ENCODE data around the gene MYD88. TPM values are rescaled to one million over a fixed set of nuclear protein-coding genes. Genes with fewer than 3 reads are reported as not detected.
A peak's percentile ranks its signal among the peaks of the same experiment; 100 is the strongest.

MYD88 gene
- total RNA-seq, 2 donors from 2014 or later = 11.9 to 33.3 TPM

- H3K36me3 ChIP-seq (replicated peaks in 1 of 2; ENCODE audit: insufficient read depth in 1 of 2, low read depth in 2 of 2) = no peaks in the 10 kb centered on the region
- TF ChIP-seq, protein P1, sequence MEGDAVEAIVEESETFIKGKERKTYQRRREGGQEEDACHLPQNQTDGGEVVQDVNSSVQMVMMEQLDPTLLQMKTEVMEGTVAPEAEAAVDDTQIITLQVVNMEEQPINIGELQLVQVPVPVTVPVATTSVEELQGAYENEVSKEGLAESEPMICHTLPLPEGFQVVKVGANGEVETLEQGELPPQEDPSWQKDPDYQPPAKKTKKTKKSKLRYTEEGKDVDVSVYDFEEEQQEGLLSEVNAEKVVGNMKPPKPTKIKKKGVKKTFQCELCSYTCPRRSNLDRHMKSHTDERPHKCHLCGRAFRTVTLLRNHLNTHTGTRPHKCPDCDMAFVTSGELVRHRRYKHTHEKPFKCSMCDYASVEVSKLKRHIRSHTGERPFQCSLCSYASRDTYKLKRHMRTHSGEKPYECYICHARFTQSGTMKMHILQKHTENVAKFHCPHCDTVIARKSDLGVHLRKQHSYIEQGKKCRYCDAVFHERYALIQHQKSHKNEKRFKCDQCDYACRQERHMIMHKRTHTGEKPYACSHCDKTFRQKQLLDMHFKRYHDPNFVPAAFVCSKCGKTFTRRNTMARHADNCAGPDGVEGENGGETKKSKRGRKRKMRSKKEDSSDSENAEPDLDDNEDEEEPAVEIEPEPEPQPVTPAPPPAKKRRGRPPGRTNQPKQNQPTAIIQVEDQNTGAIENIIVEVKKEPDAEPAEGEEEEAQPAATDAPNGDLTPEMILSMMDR (IDR thresholded peaks at IDR 0.05) = no peak
- TF ChIP-seq POLR2A (IDR thresholded peaks at IDR 0.05) = no peak
- H3K4me1 ChIP-seq = no peaks in the 10 kb centered on the region
- no peak overlapping the region for H3K4me3 ChIP-seq
- H3K27ac ChIP-seq = no peak overlapping the region
- H3K27me3 ChIP-seq = no peaks in the 10 kb centered on the region
- ATAC-seq = peak; percentile 12
- intact Hi-C loops (cut with DNase I) = no loop called here
- no peaks in the 10 kb centered on the region for H3K9me3 ChIP-seq
- DNase-seq = no peak
- 72 to 93% methylated on average over 7 to 11 of the region's 11 CpGs for WGBS, 2 donors
Observed at GRCh38 chr3:38108649-38109579, 29.5 kb upstream of the MYD88 start.

- DNase-seq = no peak
- no peak overlapping the region for H3K27ac ChIP-seq
- no peak for TF ChIP-seq POLR2A (IDR thresholded peaks at IDR 0.05)
- TF ChIP-seq, protein P1 (IDR thresholded peaks at IDR 0.05) = no peak
- no peak for ATAC-seq
- no peaks in the 10 kb centered on the region for H3K36me3 ChIP-seq (replicated peaks in 1 of 2; ENCODE audit: insufficient read depth in 1 of 2, low read depth in 2 of 2)
- no peaks in the 10 kb centered on the region for H3K9me3 ChIP-seq
- 89 to 94% methylated on average over 9 of the region's 17 CpGs for WGBS, 2 donors
- intact Hi-C loops (cut with DNase I) = no loop called here
- no peak overlapping the region for H3K4me3 ChIP-seq
- H3K27me3 ChIP-seq = no peaks in the 10 kb centered on the region
- no peaks in the 10 kb centered on the region for H3K4me1 ChIP-seq
Observed at GRCh38 chr3:38109580-38110313, 28.7 kb upstream of the MYD88 start.

DNA sequence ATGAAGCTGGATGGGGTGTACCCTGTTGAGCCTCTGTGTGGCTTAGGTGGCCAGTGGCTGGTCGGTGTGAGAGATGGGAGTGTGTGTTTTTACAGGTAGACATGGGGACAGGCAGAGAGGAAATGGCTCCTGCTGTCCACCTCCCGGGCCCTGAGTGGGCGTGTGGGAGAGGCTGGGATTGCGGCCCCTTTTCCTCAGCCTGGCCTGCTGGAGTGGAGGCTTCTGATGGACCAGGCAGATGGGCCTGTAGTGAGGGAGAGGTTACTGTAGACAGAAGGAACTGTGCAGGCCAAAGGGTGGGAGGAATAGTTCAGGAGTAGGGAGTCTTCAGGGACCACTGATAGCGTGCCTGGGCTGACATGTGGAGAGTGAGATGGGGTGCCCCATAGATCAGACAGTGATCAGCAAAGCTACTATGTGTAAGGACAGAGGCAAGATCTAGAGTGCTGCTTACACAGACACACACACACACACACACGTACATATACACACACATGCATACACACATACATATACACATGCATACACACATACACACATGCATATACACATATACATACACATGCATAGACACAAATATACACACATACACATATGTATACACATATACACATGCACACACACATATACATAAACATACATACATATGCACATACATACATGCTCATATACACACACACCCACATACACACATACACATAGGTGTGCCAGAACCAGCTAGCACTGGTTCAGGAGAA lies 28.0 kb upstream of the MYD88 start:
- Histone ChIP-seq H3K36me3 (replicated peaks in 1 of 2; ENCODE audit: insufficient read depth in 1 of 2, low read depth in 2 of 2) (no peaks in the 10 kb centered on the region), H3K27me3 (no peaks in the 10 kb centered on the region), H3K27ac (no peak overlapping the region), H3K4me1 (no peaks in the 10 kb centered on the region), H3K4me3 (no peak overlapping the region), H3K9me3 (no peaks in the 10 kb centered on the region)
- WGBS, 2 donors = 92 to 94% methylated on average over 6 of the region's 6 CpGs
- intact Hi-C loops (cut with DNase I) = no loop called here
- TF ChIP-seq POLR2A (IDR thresholded peaks at IDR 0.05) = no peak
- TF ChIP-seq, protein P1 (IDR thresholded peaks at IDR 0.05) = peak in 1 of 7 experiments; percentile 5
- no peak for DNase-seq
- ATAC-seq = no peak

DNA sequence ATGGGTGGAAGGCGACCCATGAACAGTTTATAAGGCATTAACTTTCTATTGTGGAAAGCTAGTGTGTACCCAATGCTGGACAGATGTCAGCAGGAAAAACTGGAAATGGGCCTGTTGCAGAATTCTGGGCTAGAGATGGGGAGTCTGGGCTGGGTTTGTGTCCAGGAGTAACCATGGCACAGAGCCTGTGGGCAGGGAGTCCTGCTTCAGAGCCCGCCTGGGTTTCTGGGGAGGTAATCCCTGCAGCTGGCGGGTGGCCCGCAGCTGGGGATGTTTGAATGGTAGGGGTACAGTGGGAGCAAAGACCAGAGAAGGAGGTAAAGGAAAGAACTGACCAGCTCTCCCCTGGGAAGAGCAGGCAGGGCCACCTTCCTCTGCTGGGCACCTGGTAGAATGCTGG lies 27.3 kb upstream of the MYD88 start:
- TF ChIP-seq POLR2A (IDR thresholded peaks at IDR 0.05) = no peak
- TF ChIP-seq, protein P1 (IDR thresholded peaks at IDR 0.05) = no peak
- ATAC-seq (no peak), DNase-seq (no peak)
- no peaks in the 10 kb centered on the region for H3K36me3 ChIP-seq (replicated peaks in 1 of 2; ENCODE audit: insufficient read depth in 1 of 2, low read depth in 2 of 2)
- WGBS, 2 donors = 88 to 91% methylated on average over 4 of the region's 4 CpGs
- no peaks in the 10 kb centered on the region for H3K27me3 ChIP-seq
- H3K9me3 ChIP-seq = no peaks in the 10 kb centered on the region
- no peak overlapping the region for H3K4me3 ChIP-seq
- intact Hi-C loops (cut with DNase I) = no loop called here
- no peak overlapping the region for H3K27ac ChIP-seq
- no peaks in the 10 kb centered on the region for H3K4me1 ChIP-seq
